GM23338 (cell line): ENCODE results near the gene TTBK1. TPM values are rescaled to one million over a fixed set of nuclear protein-coding genes. Genes with fewer than 3 reads are reported as not detected.

Experiments
- ATAC-seq: fragments of 200-7000 bp; cut with Tn5 transposase; 3 replicates; pipeline ENCODE4 v1.9.1; 2020
- DNase-seq: peaks from one replicate; pipeline ENCODE4 v3.0.0-alpha.2; 2015; ENCODE audit warnings: low spot score
- H2AFZ ChIP-seq: fragments of 200-600 bp; sonication (generic); 2 replicates; pipeline ENCODE4 v1.8.0; 2016; ENCODE audit warnings: antibody characterized with exemption, mild to moderate bottlenecking, moderate library complexity
- H3F3A ChIP-seq: fragments of 200-600 bp; sonication (generic); replicated peaks from 2 replicates; pipeline ENCODE4 v1.8.0; 2017; ENCODE audit warnings: antibody characterized with exemption, mixed run types, low read depth
- H3K27ac ChIP-seq: fragments of 200-600 bp; sonication (generic); 2 replicates; pipeline ENCODE4 v1.6.1; 2016; ENCODE audit warnings: low read depth
- H3K27me3 ChIP-seq: fragments of 200-600 bp; sonication (generic); 2 replicates; pipeline ENCODE4 v1.8.0; 2016; ENCODE audit warnings: mild to moderate bottlenecking, mixed run types, moderate library complexity; ENCODE audit not compliant: insufficient read depth
- H3K36me3 ChIP-seq: fragments of 200-600 bp; sonication (generic); 2 replicates; pipeline ENCODE4 v1.8.0; 2016; ENCODE audit warnings: mild to moderate bottlenecking; ENCODE audit not compliant: insufficient read depth
- H3K4me1 ChIP-seq: fragments of 200-600 bp; sonication (generic); 2 replicates; pipeline ENCODE4 v1.8.0; 2016; ENCODE audit warnings: mild to moderate bottlenecking, moderate library complexity; ENCODE audit not compliant: insufficient read depth
- H3K4me2 ChIP-seq: fragments of 200-600 bp; sonication (generic); 2 replicates; pipeline ENCODE4 v1.7.1; 2017; ENCODE audit warnings: mixed run types
- H3K4me3 ChIP-seq: fragments of 200-600 bp; sonication (generic); 2 replicates; pipeline ENCODE4 v1.6.1; 2016; ENCODE audit warnings: mixed run types
- H3K79me2 ChIP-seq: fragments of 200-600 bp; sonication (generic); replicated peaks from 2 replicates; pipeline ENCODE4 v1.8.0; 2017; ENCODE audit warnings: mild to moderate bottlenecking; ENCODE audit not compliant: insufficient read depth
- H3K9me2 ChIP-seq: fragments of 200-600 bp; sonication (generic); 2 replicates; pipeline ENCODE4 v1.8.0; 2017; ENCODE audit not compliant: insufficient read depth
- H4K20me1 ChIP-seq: fragments of 200-600 bp; sonication (generic); replicated peaks from 2 replicates; pipeline ENCODE4 v1.8.0; 2017; ENCODE audit warnings: mild to moderate bottlenecking; ENCODE audit not compliant: insufficient read depth
- H3K27ac Mint-ChIP-seq: 2 replicates; pipeline ENCODE4 v1.8.0; 2020; ENCODE audit warnings: inconsistent platforms, mild to moderate bottlenecking, moderate library complexity, mixed read lengths
- H3K27me3 Mint-ChIP-seq: 3 replicates; pipeline ENCODE4 v1.8.0; 2022; ENCODE audit warnings: low read depth, mild to moderate bottlenecking, moderate library complexity, mixed read lengths, inconsistent platforms; ENCODE audit not compliant: insufficient read depth, poor library complexity
- H3K36me3 Mint-ChIP-seq: 3 replicates; pipeline ENCODE4 v1.8.0; 2021; ENCODE audit warnings: low read depth, mild to moderate bottlenecking, inconsistent platforms, moderate library complexity, mixed read lengths
- H3K4me1 Mint-ChIP-seq: 3 replicates; pipeline ENCODE4 v1.8.0; 2020; ENCODE audit warnings: mild to moderate bottlenecking, inconsistent platforms, mixed read lengths
- H3K4me3 Mint-ChIP-seq: 3 replicates; pipeline ENCODE4 v1.8.0; 2021; ENCODE audit warnings: moderate library complexity, mild to moderate bottlenecking, inconsistent platforms, mixed read lengths
- H3K9me3 Mint-ChIP-seq: 3 replicates; pipeline ENCODE4 v1.8.0; 2020; ENCODE audit warnings: moderate library complexity, mild to moderate bottlenecking, inconsistent platforms, mixed read lengths
- CREB1 ChIP-seq: fragments of 250-450 bp; sonication (Bioruptor Pico); IDR thresholded peaks from 2 replicates; pipeline ENCODE4 v1.5.0; 2020; ENCODE audit warnings: low read depth, mild to moderate bottlenecking, moderate library complexity
- CTCF ChIP-seq, 2 experiments: fragments of 200-600 bp in 1 of 2; sonication (generic) in 1 of 2; conservative IDR thresholded peaks; 2 replicates each; pipeline versions ENCODE4 v1.5.1 to v1.6.1; 2016 to 2017; ENCODE audit warnings: antibody characterized with exemption in 2 of 2, low read depth in 2 of 2, mild to moderate bottlenecking in 2 of 2, moderate library complexity in 1 of 2
- ETS1 ChIP-seq: IDR thresholded peaks from 2 replicates; pipeline ENCODE4 v1.6.1; 2016; ENCODE audit warnings: antibody characterized with exemption
- EZH2 ChIP-seq: fragments of 200-600 bp; sonication (generic); IDR thresholded peaks from one replicate; pipeline ENCODE4 v1.8.0; 2017; ENCODE audit warnings: antibody characterized with exemption, mild to moderate bottlenecking, low read depth; ENCODE audit not compliant: unreplicated experiment
- EZH2phosphoT487 ChIP-seq: fragments of 200-600 bp; sonication (generic); IDR thresholded peaks from one replicate; pipeline ENCODE4 v1.8.1; 2018; ENCODE audit warnings: antibody characterized with exemption; ENCODE audit not compliant: unreplicated experiment
- JUNB ChIP-seq: IDR thresholded peaks from one replicate; pipeline ENCODE4 v1.6.1; 2016; ENCODE audit warnings: antibody characterized with exemption; ENCODE audit not compliant: unreplicated experiment
- NANOG ChIP-seq: IDR thresholded peaks from 2 replicates; pipeline ENCODE4 v1.6.1; 2016; ENCODE audit warnings: antibody characterized with exemption, borderline replicate concordance
- POLR2AphosphoS5 ChIP-seq: IDR thresholded peaks from 2 replicates; pipeline ENCODE4 v1.6.1; 2016; ENCODE audit warnings: antibody characterized with exemption, low read depth
- REST ChIP-seq: IDR thresholded peaks from one replicate; pipeline ENCODE4 v1.6.1; 2018; ENCODE audit warnings: antibody characterized with exemption; ENCODE audit not compliant: unreplicated experiment
- STAT1 ChIP-seq: IDR thresholded peaks from one replicate; pipeline ENCODE4 v1.6.1; 2016; ENCODE audit warnings: antibody characterized with exemption; ENCODE audit not compliant: unreplicated experiment
- ZNF114 ChIP-seq: fragments of 250-450 bp; sonication (Bioruptor Pico); IDR thresholded peaks from 2 replicates; pipeline ENCODE4 v1.5.0; 2020; ENCODE audit warnings: mild to moderate bottlenecking, moderate library complexity
- ZNF331 ChIP-seq: fragments of 250-450 bp; sonication (Bioruptor Pico); IDR thresholded peaks from 2 replicates; pipeline ENCODE4 v1.5.0; 2020; ENCODE audit warnings: low read depth, mild to moderate bottlenecking, moderate library complexity
- ZNF462 ChIP-seq: fragments of 250-450 bp; sonication (Bioruptor Pico); IDR thresholded peaks from 2 replicates; pipeline ENCODE4 v1.5.0; 2020; ENCODE audit warnings: mild to moderate bottlenecking, moderate library complexity
- polyA plus RNA-seq: library from polyadenylated mRNA; unstranded; fragments of >200 nt; fragmentation: Nextera tagmentation; extraction: Ambion mirVana; gene quantifications from 2 replicates; pipeline ENCODE4 v1.2.1, GENCODE V29; 2016
- total RNA-seq: library from RNA; depleted of rRNA; stranded (reverse); fragments of >200 nt; shearing (Covaris generic); gene quantifications from 2 replicates; pipeline ENCODE4 v1.2.3, GENCODE V29; 2014

TTBK1 gene
- total and polyA plus RNA-seq, 2 experiments from 2014 or later = 0.29 to 1.1 TPM

- no peak overlapping the region for H3K4me3 Mint-ChIP-seq
- Histone ChIP-seq H3K4me2 (no peak overlapping the region), H2AFZ (no peak overlapping the region), H3F3A (no peaks in the 10 kb centered on the region), H3K9me2 (no peaks in the 10 kb centered on the region), H3K79me2 (no peaks in the 10 kb centered on the region), H3K27me3 (peaks cover 3% of the 10 kb centered on the region), H3K4me1 (peaks cover 10% of the 10 kb centered on the region; the same call in 1 of the 2 replicates), H3K4me3 (no peak overlapping the region), H3K27ac (no peak overlapping the region), H3K36me3 (no peaks in the 10 kb centered on the region), H4K20me1 (no peaks in the 10 kb centered on the region)
- no peaks in the 10 kb centered on the region for H3K9me3 Mint-ChIP-seq
- peaks cover 23% of the 10 kb centered on the region for H3K4me1 Mint-ChIP-seq
- no peak for ATAC-seq
- no peaks in the 10 kb centered on the region for H3K36me3 Mint-ChIP-seq
- no peak for DNase-seq
- no peak overlapping the region for H3K27ac Mint-ChIP-seq
- TF ChIP-seq EZH2 (no peak), JUNB (no peak), ZNF114 (no peak), ZNF331 (CRISPR knock-in tag) (no peak), ETS1 (no peak), REST (no peak), CREB1 (CRISPR knock-in tag) (no peak), ZNF462 (CRISPR knock-in tag) (no peak), NANOG (no peak), POLR2AphosphoS5 (no peak), EZH2phosphoT487 (no peak), CTCF (conservative IDR thresholded peaks at IDR 0.05; ENCODE audit: low read depth in 2 of 2) (no peak), STAT1 (no peak)
- peaks cover 21% of the 10 kb centered on the region for H3K27me3 Mint-ChIP-seq
Measured at GRCh38 chr6:43253401-43253800, 10.1 kb downstream of the TTBK1 start.
